ENCODE results near the gene PAPPA. TPM values are rescaled to one million over a fixed set of nuclear protein-coding genes. Genes with fewer than 3 reads are reported as not detected.

PAPPA gene
- total RNA-seq, 1 donor from 2014 or later = 2.9 TPM

GRCh38 chr9:116267021-116267420 lies 113.4 kb downstream of the PAPPA start:
- TF ChIP-seq, protein P1, sequence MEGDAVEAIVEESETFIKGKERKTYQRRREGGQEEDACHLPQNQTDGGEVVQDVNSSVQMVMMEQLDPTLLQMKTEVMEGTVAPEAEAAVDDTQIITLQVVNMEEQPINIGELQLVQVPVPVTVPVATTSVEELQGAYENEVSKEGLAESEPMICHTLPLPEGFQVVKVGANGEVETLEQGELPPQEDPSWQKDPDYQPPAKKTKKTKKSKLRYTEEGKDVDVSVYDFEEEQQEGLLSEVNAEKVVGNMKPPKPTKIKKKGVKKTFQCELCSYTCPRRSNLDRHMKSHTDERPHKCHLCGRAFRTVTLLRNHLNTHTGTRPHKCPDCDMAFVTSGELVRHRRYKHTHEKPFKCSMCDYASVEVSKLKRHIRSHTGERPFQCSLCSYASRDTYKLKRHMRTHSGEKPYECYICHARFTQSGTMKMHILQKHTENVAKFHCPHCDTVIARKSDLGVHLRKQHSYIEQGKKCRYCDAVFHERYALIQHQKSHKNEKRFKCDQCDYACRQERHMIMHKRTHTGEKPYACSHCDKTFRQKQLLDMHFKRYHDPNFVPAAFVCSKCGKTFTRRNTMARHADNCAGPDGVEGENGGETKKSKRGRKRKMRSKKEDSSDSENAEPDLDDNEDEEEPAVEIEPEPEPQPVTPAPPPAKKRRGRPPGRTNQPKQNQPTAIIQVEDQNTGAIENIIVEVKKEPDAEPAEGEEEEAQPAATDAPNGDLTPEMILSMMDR (IDR thresholded peaks at IDR 0.05; ENCODE audit: unreplicated experiment) = no peak
- Mint-ChIP-seq H3K9me3 (no peaks in the 10 kb centered on the region), H3K27me3 (ENCODE audit: low read depth) (peaks cover 21% of the 10 kb centered on the region), H3K36me3 (no peaks in the 10 kb centered on the region), H3K4me1 (no peaks in the 10 kb centered on the region), H3K4me3 (no peak overlapping the region), H3K27ac (no peak overlapping the region)
- DNase-seq (ENCODE audit: low spot score in 2 of 2, unreplicated experiment in 2 of 2) = no peak

DNA sequence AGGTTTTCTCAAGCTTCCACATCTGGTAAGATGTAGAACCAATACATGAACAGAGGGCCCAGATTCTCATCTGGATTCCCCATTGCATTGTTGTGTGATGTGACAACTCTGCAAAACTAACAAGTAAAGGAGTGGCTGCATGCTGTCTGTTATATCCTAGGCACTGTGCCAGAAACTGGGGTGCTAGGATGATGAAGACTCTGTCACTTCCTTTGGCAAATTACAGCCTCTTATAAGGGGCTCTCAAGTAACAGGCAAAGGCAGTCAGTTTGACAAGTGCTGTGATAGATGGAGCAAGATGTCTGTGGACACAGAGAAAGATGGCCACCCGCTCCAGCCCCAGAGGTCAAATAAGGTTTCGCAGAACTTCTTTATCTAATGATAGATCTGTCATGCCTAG lies 115.7 kb downstream of the PAPPA start:
- Mint-ChIP-seq H3K4me1 (no peaks in the 10 kb centered on the region), H3K9me3 (no peaks in the 10 kb centered on the region), H3K4me3 (no peak overlapping the region), H3K36me3 (no peaks in the 10 kb centered on the region), H3K27ac (no peak overlapping the region), H3K27me3 (ENCODE audit: low read depth) (peaks cover 39% of the 10 kb centered on the region)
- no peak for DNase-seq (ENCODE audit: low spot score in 2 of 2, unreplicated experiment in 2 of 2)
- TF ChIP-seq, protein P1 (IDR thresholded peaks at IDR 0.05; ENCODE audit: unreplicated experiment) = no peak

- Mint-ChIP-seq H3K27ac (no peak overlapping the region), H3K4me3 (no peak overlapping the region), H3K9me3 (no peaks in the 10 kb centered on the region), H3K36me3 (no peaks in the 10 kb centered on the region), H3K4me1 (peaks cover 2% of the 10 kb centered on the region), H3K27me3 (ENCODE audit: low read depth) (peaks cover 43% of the 10 kb centered on the region)
- no peak for DNase-seq (ENCODE audit: low spot score in 2 of 2, unreplicated experiment in 2 of 2)
- TF ChIP-seq, protein P1 (IDR thresholded peaks at IDR 0.05; ENCODE audit: unreplicated experiment) = no peak
Measured at GRCh38 chr9:116270546-116270945, 117.0 kb downstream of the PAPPA start.

DNA sequence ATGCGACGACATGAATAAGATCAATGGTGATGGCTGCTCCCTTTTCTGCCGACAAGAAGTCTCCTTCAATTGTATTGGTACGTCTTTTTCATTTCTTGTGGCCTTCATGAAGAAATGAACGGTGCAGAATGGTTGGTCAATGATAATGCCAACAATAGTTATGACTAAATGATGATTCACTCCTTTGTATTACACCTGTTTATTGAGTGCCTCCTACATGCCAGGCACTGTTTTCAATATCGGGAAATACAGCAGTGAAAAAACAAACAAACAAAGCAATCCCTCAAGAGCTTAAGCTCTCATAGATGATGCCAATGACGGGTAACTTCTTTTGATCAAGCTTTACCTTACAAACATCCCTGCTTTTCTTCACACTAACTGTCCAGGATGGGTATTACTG lies 117.7 kb downstream of the PAPPA start:
- Mint-ChIP-seq H3K36me3 (no peaks in the 10 kb centered on the region), H3K4me1 (peaks cover 10% of the 10 kb centered on the region), H3K27me3 (ENCODE audit: low read depth) (peaks cover 46% of the 10 kb centered on the region), H3K4me3 (no peak overlapping the region), H3K27ac (no peak overlapping the region), H3K9me3 (no peaks in the 10 kb centered on the region)
- DNase-seq (ENCODE audit: low spot score in 2 of 2, unreplicated experiment in 2 of 2) = no peak
- TF ChIP-seq, protein P1 (IDR thresholded peaks at IDR 0.05; ENCODE audit: unreplicated experiment) = no peak

GRCh38 chr9:116271991-116272390 lies 118.4 kb downstream of the PAPPA start:
- Mint-ChIP-seq H3K9me3 (no peaks in the 10 kb centered on the region), H3K4me3 (no peak overlapping the region), H3K36me3 (no peaks in the 10 kb centered on the region), H3K27ac (no peak overlapping the region), H3K4me1 (peaks cover 16% of the 10 kb centered on the region), H3K27me3 (ENCODE audit: low read depth) (peaks cover 44% of the 10 kb centered on the region)
- TF ChIP-seq, protein P1 (IDR thresholded peaks at IDR 0.05; ENCODE audit: unreplicated experiment) = no peak
- no peak for DNase-seq (ENCODE audit: low spot score in 2 of 2, unreplicated experiment in 2 of 2)

DNA sequence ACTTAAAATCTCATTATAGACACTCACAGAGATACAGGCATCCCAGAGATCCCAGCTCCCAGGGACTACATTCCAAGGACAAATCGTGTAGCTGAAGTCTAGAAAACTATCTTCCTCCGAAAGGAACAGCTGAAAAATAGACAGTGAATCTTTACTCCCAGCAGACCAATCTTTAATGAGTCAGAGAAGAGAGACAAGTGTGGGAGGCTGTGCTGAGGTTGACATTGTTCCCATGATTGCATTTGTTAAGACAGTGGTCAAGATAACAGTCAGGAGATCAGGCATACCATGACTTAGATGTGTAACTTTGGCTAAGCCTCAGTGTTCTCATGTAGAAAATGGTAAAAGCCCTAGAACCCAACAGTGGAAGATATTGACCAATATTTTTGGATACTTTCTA lies 120.7 kb downstream of the PAPPA start:
- TF ChIP-seq, protein P1 (IDR thresholded peaks at IDR 0.05; ENCODE audit: unreplicated experiment) = no peak
- no peak for DNase-seq (ENCODE audit: low spot score in 2 of 2, unreplicated experiment in 2 of 2)
- Mint-ChIP-seq H3K27ac (no peak overlapping the region), H3K36me3 (no peaks in the 10 kb centered on the region), H3K27me3 (ENCODE audit: low read depth) (peaks cover 45% of the 10 kb centered on the region), H3K4me1 (peaks cover 20% of the 10 kb centered on the region), H3K4me3 (no peak overlapping the region), H3K9me3 (no peaks in the 10 kb centered on the region)

Measured in mesothelial cell of epicardium (in vitro differentiated cells).